ENCODE results near the gene RASA3. TPM values are rescaled to one million over a fixed set of nuclear protein-coding genes. Genes with fewer than 3 reads are reported as not detected.
A peak's percentile ranks its signal among the peaks of the same experiment; 100 is the strongest.

The RASA3 gene
- polyA plus RNA-seq, 3 donors = 9.0 to 32.6 (median 16.6) TPM

DNA sequence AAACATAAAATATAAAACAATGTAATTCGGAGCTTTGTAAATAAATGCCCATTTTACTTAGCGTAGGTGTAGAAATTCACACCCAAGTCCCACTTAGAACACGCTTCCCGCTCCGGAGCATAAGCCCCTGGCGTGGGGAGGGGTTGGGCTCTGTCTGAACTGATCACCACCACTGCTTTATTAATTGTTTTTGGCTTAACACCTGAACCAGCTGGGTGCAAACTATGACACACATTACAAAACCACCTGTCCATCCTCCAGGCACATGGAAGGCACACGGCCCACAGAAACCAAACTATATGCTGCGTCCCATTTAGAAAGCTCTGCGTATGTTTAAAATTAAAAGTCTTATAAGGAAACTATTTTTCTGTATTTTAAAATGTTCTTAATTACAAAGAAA lies 25.9 kb downstream of the RASA3 start:
- Histone ChIP-seq H3K4me1 (ENCODE audit: control insufficient read depth in 1 of 2, insufficient read depth in 2 of 2, low read length in 2 of 2) (peaks cover 16 to 18% of the 10 kb centered on the region in 2 donors), H3K79me2 (ENCODE audit: insufficient read depth, low read length) (peaks cover 88% of the 10 kb centered on the region), H3K27ac (ENCODE audit: low read depth in 1 of 2, low read length in 2 of 2) (no peak overlapping the region), H3K27me3 (ENCODE audit: control insufficient read depth in 2 of 2, insufficient read depth in 2 of 2, low read length in 2 of 2) (no peaks in the 10 kb centered on the region), H3K4me3 (replicated peaks in 1 of 3; ENCODE audit: low read depth in 2 of 3, low read length in 3 of 3) (no peak overlapping the region), H3K9me3 (replicated peaks in 1 of 2; ENCODE audit: control insufficient read depth in 1 of 2, insufficient read depth in 1 of 2, low read length in 2 of 2) (no peaks in the 10 kb centered on the region), H2AFZ (ENCODE audit: insufficient read depth, low read depth, low read length, poor library complexity, severe bottlenecking) (no peak overlapping the region), H3K36me3 (replicated peaks in 1 of 2; ENCODE audit: control insufficient read depth in 1 of 2, insufficient read depth in 2 of 2, low read length in 2 of 2) (peaks cover 13 to 24% of the 10 kb centered on the region in 2 donors), H3K4me2 (replicated peaks; ENCODE audit: extremely low read depth, low read length, poor library complexity, severe bottlenecking) (no peak overlapping the region), H4K20me1 (ENCODE audit: insufficient read depth, low read length) (peaks cover 92% of the 10 kb centered on the region), H3K9ac (ENCODE audit: insufficient read depth, low read length, poor library complexity, severe bottlenecking) (no peak overlapping the region)
- intact Hi-C loops (cut with micrococcal nuclease) = no loop called here
- 100% methylated on average over 2 of the region's 9 CpGs for WGBS (ENCODE audit: insufficient coverage)
- Mint-ChIP-seq H3K27me3 (ENCODE audit: low read depth in 3 of 3) (peaks cover 0 to 3% (median 0%) of the 10 kb centered on the region in 3 donors), H3K36me3 (peaks cover 24 to 40% of the 10 kb centered on the region in 2 donors), H3K4me3 (no peak overlapping the region), H3K27ac (peak overlapping the region in 1 of 7 donors; percentile 26), H3K9me3 (peaks cover 0 to 2% (median 0%) of the 10 kb centered on the region in 7 donors), H3K4me1 (peaks cover 22% of the 10 kb centered on the region)
- TF ChIP-seq, protein P1, sequence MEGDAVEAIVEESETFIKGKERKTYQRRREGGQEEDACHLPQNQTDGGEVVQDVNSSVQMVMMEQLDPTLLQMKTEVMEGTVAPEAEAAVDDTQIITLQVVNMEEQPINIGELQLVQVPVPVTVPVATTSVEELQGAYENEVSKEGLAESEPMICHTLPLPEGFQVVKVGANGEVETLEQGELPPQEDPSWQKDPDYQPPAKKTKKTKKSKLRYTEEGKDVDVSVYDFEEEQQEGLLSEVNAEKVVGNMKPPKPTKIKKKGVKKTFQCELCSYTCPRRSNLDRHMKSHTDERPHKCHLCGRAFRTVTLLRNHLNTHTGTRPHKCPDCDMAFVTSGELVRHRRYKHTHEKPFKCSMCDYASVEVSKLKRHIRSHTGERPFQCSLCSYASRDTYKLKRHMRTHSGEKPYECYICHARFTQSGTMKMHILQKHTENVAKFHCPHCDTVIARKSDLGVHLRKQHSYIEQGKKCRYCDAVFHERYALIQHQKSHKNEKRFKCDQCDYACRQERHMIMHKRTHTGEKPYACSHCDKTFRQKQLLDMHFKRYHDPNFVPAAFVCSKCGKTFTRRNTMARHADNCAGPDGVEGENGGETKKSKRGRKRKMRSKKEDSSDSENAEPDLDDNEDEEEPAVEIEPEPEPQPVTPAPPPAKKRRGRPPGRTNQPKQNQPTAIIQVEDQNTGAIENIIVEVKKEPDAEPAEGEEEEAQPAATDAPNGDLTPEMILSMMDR (IDR thresholded peaks at IDR 0.05) = no peak
- no peak for DNase-seq

DNA sequence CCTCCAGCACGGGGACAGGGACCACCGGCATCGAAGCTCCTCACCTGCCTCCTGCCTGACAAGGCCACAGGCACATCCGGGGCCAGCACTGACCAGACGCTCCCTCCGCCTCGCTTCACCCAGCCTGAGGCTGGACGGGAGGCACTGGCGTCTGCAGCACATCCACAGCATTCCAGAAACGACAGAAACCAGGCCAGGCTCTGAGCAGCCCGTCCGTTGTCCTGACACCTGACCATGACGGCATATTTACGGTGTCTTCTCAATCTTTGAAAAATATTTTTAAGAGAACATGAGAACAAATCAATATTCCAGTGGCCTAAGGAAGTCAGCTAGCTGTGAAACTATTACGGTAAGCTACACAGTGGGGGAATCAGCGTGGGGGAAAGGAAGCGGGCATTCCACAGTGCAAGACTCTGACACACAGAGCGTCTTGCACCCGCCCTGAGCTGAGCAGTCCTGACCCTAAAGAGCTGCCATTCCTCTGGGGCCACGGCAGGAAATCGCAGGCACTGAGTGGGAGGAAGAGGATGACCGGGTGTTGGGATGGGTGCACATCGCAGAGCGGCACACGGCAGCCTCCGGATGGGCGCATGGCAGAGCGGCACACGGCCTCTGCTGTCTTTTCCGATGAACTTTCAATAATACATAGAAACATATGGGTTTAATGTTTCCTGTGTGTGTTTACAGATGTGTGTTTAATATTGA lies 26.8 kb downstream of the RASA3 start:
- WGBS (ENCODE audit: insufficient coverage) = 94% methylated on average over 21 of the region's 30 CpGs
- Mint-ChIP-seq H3K36me3 (peaks cover 24 to 42% of the 10 kb centered on the region in 2 donors), H3K27me3 (ENCODE audit: low read depth in 3 of 3) (peaks cover 0 to 3% (median 0%) of the 10 kb centered on the region in 3 donors), H3K4me3 (no peak overlapping the region), H3K4me1 (peaks cover 26% of the 10 kb centered on the region), H3K27ac (peak overlapping the region in 3 of 7 donors; percentile 51 to 64 (median 54)), H3K9me3 (peaks cover 0 to 3% (median 0%) of the 10 kb centered on the region in 7 donors)
- Histone ChIP-seq H3K79me2 (ENCODE audit: insufficient read depth, low read length) (peaks cover 93% of the 10 kb centered on the region), H3K4me3 (replicated peaks in 1 of 3; ENCODE audit: low read depth in 2 of 3, low read length in 3 of 3) (no peak overlapping the region), H3K36me3 (replicated peaks in 1 of 2; ENCODE audit: control insufficient read depth in 1 of 2, insufficient read depth in 2 of 2, low read length in 2 of 2) (peaks cover 14 to 24% of the 10 kb centered on the region in 2 donors), H3K4me1 (ENCODE audit: control insufficient read depth in 1 of 2, insufficient read depth in 2 of 2, low read length in 2 of 2) (peaks cover 11 to 20% of the 10 kb centered on the region in 2 donors), H2AFZ (ENCODE audit: insufficient read depth, low read depth, low read length, poor library complexity, severe bottlenecking) (no peak overlapping the region), H3K27ac (ENCODE audit: low read depth in 1 of 2, low read length in 2 of 2) (no peak overlapping the region), H3K27me3 (ENCODE audit: control insufficient read depth in 2 of 2, insufficient read depth in 2 of 2, low read length in 2 of 2) (no peaks in the 10 kb centered on the region), H4K20me1 (ENCODE audit: insufficient read depth, low read length) (peaks cover 96% of the 10 kb centered on the region), H3K9ac (ENCODE audit: insufficient read depth, low read length, poor library complexity, severe bottlenecking) (no peak overlapping the region), H3K9me3 (replicated peaks in 1 of 2; ENCODE audit: control insufficient read depth in 1 of 2, insufficient read depth in 1 of 2, low read length in 2 of 2) (no peaks in the 10 kb centered on the region), H3K4me2 (replicated peaks; ENCODE audit: extremely low read depth, low read length, poor library complexity, severe bottlenecking) (no peak overlapping the region)
- no peak for DNase-seq
- TF ChIP-seq, protein P1 (IDR thresholded peaks at IDR 0.05) = no peak
- intact Hi-C loops (cut with micrococcal nuclease) = no loop called here
